NOMO-1 treated with DMSO at 0.1 percent for 48 hours (cell line): Measurements from ENCODE around the gene TUBB1.
"Not testable (repeated sequence)": the region's sequence is repeated elsewhere in the genome, so short reads cannot be mapped to it uniquely, and the experiment has no call there.

Experiments used
- DNase-seq: peaks from one replicate; lab custom pipeline; 2025; ENCODE audit not compliant: unreplicated experiment; lab: John Stamatoyannopoulos, UW

The TUBB1 gene

DNA sequence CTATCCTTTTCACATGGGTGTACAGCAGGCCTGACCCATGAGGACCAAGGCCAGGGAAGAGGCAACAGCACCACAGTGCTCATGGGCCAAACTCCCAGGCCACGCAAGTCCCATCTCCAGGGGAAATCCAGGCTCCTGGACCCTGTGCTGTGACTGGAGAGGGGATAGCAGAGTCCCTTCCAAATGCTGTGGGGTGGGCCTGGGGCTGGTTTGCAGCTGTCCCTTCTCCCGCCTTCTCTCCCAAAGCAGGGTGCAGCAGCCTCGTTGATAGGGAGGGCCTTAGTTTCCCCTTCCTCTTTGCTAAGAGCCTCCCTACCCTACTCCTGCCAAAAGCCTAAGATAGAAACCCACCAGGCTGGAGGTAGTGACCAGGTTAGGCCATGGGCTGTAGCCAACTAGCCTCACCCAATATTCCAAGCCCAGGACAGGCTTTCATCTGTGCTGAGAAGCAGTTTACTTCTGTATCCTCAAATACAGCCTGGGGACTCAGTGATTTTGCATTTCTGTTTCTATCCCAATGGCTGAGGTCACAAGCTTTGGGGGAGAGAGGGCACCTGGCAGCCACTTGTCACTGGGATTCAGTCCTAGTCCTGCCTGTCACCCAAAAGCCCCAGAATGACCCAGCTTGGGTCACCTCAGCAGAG, 13.6 kb upstream of the TUBB1 start:
- DNase-seq = no peak

DNA sequence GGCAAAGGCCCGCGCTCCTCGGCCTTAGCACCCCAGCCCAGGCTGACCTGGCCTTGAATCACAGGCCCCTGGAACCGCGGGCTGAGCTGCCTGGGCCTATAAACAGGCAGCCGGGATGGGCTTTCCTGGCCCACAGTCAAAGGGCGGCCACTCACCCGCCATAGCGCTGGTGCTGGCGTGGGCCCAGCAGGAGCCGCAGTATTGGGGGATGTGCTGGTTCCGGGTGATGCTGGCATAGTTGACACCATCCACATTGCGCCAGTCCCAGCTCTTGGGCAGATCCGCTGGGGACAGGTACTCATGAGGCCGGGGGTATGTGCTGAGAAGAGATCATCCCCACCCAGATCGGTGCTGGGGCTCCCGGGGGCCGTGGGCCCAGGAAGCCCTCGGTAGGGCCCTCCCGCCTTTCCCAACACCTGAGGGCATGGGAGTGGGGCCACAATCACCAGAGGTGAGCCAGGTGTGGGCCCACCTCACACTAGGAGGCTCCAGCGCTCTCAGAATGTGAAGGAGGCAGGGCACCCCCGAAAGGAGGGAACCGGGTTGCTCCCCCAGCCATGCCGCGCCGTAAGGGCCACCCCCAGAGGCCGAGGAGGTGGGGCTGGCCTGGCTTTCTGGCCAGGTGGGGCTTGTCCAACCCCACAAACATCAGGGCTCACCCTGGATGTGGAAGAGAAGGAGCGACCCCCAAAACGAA, 12.9 kb upstream of the TUBB1 start:
- no peak for DNase-seq

DNA sequence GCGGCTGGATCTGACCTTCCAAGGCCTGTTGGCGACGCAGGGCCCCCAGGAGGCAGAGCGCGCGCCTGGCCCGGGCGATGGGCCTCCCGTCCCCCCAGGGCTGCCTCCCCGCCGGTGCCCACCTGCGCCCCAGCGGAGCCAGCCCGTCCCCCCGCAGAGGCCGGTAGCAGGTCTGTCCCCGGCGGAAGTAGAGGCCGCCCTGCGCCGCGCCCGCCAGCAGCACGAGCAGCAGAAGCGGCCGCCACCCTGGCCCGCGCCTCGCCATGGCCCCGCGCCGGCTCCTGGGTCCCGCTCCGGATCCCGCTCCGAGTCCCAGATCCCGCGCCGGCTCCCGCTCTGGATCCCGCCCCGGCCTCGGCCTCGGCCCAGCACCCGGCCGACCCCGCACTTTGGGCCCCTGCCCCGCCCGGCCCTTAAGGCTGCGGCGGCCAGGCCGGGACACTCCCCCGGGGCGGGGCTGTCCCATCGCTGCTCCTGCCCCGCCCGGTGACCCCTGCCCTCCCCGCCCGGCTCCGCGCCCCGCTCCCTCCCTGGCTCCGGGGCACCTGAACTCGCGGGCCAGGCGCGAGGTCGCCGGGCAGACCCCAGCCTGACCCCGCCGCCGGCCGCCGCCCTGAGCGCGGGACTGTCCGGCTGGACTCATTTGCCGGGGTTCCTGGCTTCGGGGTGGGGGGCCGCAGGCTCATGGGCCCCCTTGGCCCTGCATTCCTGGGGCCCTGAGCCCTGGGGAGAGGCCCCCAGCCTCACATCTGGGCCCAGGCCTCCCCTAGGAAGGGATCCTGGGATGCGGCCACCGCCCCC, 12.2 kb upstream of the TUBB1 start, which contains the start of gene CTSZ:
Gene CTSZ, minus strand, starts transcription at position 391 of the 801 bp plus-strand sequence. Its CDS starts 126 bp downstream, at position 265.
- DNase-seq = peak; percentile 50

DNA sequence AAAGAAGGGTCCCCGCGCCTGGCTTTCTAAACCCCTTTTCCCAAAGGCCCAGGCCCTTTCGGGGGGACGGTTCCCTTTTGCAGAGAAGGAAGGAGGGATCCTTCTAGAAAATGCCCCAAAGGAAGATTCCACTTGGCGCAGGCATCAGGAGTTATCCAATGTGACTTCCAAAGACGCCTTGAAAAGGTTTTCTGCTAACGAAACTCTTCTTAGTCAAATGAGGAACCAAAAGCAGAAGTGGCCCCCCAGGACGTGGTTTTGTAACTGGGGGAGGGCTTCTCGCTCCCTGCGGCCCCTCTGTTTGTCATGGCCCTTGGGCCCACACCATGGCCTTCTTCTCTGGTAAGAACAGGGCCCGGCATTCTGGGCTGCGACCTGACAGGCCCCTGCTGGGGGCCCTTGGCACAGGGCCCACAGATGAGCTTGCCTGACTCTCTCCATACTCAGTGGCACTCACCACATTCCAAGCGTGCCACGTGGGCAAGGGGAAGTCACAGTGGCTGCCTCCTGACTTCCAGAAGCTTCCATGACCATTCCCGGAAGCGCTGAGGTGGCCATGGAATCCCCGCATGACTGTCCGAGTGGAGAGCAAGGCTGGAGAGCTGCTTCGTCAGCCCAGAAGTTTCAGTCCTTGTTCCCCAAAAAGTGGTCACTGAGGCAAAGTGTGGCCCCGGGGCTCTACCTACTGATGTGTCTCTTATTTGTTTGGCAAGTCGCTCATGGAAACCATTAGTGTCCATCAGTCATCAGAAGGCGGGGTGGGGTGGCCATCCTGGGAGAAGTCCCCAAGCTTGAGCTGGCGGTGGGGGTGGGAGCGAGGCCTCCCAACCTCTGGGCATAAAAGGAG, 11.3 kb upstream of the TUBB1 start:
- DNase-seq = peak; percentile 96

DNA sequence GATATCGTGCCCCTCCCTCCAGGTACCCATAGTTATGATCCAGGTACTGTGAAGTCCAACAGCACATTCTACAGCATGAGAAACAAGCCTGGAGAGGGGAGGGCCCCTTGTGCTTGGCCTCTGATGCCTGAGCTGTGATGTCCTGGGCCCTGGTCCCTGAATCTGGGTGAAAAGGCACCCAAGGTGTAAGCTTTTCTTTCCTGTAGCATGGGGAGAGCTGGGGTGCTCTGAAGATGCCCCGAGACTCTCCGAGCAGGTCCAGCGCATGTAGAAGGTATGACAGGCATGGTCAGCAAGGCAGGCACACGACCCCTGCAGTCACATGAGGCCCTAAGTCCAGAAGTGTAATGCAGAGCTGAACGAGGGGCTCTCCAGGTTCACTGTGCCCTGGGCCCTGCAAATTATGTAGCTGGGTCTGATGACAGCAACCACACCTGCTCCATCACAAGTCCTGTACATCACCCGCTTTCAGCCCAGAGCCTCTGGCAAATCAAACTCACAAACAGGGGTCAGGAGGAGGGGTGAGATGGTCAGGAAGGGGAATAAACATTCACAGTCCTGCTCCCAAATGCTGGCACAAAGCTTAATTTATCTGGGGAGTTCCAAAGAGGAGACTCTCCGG, 10.4 kb upstream of the TUBB1 start:
- no peak for DNase-seq

DNA sequence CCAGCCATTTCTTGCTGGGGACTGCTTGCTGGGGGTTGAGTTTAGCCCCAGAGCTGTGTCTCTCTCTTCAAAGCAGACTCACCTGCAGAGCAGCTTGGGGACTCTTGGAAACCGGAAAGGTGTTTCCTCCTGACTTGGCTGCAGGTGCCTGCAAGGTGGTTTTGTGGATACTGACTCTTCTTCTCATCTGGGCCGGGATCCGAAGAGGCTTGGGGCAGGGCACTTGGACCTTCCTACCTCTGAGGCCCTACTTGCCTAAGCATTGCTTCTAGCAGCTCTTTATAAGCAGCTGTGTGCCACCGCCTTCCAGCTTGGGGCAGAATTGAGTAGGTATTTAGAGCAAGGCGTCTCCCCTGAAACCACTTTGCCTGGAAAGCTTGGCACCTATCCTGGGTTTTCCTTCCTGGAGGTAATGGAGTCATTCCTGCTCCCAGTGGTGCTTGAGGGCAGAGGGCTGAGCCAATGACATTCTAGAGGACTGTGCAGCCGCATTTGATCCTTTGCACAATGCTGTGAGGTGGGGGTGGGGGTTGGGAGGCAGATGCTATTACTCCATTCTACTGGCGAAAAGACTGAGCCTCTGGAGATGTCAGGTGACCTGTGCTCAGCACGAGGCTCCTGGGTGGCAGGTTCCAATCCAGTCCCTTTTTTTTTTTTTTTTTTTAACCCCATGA, 8.8 kb upstream of the TUBB1 start:
- no peak for DNase-seq

DNA sequence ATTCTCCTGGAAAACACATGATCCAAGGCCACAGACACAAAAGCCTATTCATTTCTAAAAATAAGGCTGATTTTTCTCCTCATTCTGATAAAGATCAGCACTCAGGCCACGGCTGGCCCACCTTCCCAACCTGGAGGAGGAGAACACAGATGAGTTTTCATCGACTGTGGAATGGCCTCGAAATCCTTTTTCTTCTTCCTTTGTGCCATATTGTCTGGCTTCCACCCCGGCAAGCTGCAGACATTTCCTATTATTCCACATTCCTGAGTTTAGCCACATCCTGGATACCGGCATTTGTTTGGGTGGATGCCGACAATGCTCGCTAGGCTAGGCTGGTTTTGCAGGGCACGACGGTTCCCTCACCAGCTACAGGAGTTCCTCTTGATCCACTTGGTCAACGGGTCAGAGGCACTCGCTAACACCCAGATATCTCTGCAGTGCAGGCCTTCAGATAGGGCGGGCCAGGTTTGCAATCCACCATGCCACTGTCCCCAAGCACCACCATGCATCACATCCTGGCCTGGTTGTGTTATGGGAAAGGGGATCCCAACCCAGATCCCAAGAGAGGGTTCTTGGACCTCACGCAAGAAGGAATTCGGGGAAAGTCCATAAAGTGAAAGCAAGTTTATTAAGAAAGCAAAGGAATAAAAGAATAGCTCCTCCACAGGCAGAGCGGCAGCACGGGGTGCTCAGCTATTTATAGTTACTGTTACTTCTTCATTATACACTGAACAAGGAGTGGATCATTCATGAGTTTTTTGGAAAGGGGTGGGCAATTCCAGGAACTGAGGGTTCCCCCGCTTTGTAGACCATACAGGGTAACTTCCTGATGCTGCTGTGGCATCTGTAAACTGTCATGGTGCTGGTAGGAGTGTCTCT, 8.0 kb upstream of the TUBB1 start:
- DNase-seq = no peak

DNA sequence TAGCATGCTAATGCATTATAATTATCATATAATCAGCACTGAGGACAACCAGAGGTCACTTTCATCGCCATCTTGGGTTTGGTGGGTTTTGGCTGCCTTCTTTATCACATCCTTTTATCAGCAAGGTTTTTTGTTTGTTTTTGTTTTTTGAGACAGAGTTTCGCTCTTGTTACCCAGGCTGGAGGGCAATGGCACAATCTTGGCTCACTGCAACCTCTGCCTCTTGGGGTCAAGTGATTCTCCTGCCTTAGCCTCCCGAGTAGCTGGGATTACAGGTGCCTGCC, 7.4 kb upstream of the TUBB1 start:
- DNase-seq = not testable (repeated sequence)

DNA sequence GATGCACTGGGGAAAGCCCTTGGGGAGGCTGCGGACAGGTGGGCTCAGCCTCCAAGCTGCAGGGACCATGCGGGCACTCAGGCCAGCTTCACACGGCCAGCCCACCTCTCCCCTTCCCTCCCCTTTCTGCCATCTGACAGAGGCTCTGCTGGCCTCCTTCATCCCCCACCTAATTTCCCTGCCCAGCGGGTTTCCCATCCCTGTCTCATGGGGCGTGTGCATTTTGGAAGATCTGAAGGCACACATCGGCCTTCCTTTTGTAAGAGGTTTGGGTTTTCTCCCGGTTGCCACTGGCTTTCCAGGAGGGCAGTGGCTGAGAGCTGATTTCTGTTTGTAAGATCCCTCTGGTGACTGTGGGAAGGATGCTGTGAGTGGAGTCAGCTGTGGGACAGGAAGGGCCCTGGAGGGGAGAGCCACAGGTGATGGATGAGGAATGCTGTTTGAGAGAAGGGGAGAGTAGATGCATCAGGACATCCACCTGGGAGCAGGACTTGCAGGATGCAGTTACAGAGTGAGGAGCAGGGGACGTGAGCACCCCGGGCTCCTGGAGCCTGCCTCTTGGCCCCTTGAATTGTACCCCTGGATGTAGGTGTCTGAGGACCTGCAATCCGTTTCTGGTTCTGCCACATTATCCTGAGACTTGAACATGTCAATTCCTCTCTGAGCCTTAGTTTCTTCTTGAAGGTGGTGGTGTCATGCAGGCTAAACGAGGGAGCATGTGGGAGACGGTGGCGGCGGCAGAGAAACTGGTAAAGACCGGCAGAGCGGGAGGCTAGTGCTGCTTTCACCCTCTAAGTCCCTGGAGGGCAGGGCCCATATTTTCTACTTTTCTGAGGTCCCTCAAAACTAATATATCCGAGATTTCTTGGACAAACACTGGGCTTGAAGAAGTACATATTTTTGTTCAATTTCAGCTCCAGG, 5.9 kb upstream of the TUBB1 start:
- DNase-seq = no peak

DNA sequence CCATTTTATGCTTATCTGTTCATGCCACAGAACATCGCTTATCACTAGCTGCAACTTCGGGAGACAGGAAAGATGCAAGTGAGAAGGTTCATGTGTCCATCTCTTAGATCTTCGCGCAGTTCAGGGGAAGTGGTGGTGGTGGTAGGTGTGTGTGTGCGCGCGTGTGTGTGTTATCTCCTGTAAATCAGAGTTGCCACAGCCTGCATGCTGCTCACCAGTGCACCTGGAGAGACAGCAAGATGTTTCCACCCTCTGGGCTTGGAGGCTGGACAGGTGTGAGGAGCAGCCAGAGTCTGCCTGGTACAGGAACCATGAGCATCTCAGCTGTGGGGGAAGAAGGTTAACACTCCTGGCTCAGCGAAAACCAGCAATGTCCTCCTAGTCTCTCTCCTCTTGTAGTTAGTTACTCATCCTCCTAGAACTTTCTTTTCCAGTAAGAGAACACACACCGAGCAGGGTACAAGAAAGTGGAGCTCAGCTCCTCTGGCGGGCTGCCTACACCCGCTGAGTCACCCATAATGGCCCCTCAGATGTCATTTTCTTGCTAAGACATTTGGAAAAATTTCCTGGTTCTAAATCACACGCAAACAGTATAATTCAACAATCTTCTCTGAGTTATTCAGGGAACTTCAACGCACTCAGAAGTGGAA, 5.1 kb upstream of the TUBB1 start:
- DNase-seq = no peak

DNA sequence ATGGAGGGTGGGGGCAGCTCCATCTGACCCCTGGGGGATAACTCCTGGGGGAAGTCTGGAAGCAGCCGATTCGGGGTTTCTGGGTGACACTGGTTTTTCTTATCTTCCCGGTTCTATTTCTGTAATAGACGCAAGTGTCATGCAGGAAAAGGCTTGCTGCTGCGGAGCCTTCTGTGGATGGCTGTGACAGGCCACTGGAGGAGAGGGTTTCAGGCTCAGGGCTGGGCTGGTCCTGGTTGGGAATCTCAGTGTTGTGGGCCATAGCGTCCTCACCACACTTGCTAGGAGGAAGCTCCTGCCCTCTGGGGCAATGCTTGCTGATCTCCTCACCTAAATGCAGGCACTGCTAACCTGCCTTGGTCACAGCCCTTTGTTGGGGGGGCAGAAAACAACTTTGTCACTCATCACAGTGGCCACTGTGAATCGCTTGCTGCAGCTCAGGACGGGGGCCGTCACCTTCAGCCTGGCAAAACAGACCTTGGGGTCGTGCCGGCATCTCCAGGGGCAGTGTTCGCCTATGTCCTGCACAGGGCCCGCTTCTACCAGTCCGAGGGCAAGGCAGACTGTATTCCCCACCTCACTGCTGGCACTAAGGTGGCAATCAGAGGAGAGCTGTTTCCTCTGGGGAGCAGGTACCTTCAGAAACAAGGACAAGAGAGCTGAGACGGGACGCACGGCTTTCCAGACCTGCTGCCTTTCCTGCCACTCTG, 4.4 kb upstream of the TUBB1 start:
- no peak for DNase-seq

DNA sequence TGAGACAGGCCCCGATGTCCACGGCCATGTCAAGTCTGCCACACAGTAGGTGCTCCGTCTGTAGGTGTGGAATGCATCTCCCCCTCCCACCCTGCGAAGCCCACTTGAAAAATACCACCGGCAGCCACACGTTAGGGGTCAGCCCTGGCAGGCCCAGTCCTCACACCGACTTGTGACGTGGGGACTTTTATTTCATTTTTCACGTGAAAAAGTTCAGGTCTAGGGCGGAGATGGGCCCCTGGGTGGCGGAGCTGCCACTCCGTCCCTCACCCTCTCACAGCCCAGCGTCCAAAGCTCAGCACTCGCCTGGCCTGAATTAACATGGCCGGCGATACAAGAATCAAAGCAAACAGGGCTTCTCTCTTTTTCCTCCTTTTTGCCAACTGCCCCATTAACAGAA, 3.8 kb upstream of the TUBB1 start:
- DNase-seq = no peak

DNA sequence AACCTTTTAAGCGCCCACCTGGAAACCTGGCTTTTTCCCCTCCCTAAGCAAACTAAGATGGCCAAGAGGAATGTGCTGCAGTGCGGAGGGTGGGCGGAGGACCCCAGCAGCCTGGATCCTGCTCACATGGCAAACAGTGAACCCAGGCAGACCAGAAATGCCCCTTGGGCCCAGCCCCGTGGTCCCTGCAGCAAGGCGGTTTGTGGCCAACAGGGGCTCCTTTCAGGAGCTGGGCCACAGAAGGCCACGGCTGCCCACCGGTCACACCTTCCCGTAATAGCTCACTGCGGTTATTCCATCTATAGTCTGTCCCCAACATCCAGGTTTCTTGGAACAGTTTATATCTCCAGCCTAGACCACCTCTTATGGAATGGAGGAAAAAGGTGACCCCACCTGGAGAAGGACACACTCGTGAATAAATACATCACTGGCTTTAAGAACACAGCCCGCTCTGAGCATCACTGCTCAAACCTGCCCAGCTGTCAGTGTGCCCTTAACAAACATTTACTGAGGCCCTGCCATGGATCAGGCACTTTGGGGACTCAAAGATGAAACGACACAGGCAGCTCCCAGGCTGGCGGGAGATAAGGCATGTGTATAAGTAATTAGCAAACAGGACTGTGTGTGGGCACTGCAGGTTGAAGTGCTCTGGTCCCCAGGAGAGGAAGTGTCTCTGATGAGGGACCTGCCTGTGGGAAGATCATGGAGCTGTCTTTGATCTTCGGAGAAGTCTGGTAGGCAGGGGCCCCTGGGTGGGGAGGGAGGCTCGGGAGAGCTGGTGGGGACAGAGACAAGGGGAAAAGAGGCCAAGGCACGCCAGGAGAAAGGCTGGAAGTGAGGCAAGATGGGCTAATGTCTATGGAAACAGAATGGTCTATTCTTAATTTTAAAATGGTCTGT, 3.2 kb upstream of the TUBB1 start:
- DNase-seq = no peak

DNA sequence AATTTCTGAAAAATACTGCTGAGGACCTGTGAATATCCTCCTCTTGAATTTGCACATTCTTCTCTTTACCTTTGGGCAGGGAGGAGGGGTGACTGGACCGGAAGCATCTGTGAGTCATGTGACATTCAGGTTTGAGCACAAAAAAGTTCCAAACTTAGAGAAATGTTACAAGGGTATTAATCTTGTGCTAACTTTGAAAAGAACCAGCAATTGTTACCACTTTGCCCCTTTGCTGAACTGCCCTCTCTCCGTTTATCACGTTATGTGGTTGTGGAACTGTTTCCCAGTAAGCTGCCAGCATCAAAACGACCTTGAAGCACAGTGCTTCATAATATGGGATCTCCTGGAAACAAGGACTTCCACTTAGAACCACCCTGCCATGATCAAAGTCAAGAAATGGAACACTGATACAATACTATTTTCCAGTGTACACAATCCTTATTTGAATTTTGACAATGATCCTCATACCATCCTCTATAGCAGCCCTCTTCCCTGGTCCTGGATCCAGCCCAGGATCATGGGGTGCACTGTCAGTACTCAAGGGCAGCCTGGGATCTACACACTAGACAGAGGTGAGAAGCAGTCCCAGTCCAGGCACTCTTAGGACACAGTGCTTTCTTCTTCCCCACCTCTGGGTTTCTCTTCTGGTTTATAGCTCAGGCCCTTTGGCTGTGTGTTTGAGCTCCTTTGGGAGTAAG, 2.3 kb upstream of the TUBB1 start:
- DNase-seq = peak; percentile 4

DNA sequence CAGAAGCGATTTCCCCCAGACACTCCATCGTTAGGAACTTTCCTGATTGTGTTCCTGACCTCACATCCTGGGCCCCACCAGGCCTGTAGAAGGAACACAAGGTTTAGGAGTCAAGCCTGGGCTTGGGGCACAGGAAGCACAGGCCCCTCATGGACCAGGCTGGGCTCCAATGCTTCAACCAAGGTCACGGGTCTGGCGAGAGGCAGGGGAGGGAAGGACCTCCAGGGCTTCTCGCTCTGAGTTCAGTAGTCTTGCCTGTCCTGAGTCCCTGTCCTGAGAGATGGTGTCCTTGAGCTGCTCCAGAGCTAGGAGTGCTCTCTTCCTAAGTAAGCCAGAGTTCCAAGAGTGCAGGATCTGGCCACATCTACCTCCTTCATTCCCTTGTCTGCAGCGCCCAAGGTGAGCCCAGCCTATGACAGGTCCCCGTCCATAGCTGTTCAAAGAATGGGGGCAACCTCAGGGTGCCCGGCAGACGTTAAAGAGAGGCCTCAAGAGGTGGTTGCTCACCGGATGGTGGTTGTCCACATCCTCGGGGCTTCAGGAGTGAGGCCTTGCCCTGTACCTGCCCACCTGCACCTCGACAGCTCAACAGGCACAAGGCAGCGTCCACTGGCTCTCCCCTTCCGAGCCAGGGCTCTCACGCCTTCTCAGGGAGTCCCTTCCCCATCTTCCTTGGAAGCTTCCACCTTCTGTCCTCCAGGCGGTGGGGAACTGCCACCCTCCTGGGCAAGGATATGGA, 1.6 kb upstream of the TUBB1 start:
- no peak for DNase-seq
